GM19395 (cell line): Measurements from ENCODE around the gene CAMK1D.

Source experiments
- ATAC-seq: cut with Tn5 transposase; IDR thresholded peaks from one replicate; pipeline ENCODE4 v1.9.1; 2021; ENCODE audit warnings: mild to moderate bottlenecking, moderate library complexity; ENCODE audit not compliant: unreplicated experiment

Gene CAMK1D

GRCh38 chr10:12510501-12510941, 161.2 kb downstream of the CAMK1D start:
- no peak for ATAC-seq

DNA sequence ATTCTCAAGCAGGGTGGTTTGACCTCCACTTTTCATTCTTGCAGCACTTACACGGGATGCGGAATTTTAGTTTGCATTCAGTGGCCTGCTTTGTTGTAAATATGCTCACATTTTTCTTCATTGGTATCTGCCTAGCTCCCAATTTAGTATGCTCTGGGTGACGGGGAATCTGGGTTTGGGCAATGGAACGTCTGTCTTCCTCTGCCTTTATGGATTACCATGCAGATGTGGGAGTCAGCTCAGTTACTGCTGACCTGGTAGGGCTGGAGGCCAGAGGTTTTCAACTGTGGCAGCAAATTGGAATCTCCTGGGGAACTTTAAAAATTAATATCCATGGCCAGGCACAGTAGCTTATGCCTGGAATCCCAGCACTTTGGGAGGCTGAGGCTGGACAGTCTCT, 161.6 kb downstream of the CAMK1D start:
- no peak for ATAC-seq

DNA sequence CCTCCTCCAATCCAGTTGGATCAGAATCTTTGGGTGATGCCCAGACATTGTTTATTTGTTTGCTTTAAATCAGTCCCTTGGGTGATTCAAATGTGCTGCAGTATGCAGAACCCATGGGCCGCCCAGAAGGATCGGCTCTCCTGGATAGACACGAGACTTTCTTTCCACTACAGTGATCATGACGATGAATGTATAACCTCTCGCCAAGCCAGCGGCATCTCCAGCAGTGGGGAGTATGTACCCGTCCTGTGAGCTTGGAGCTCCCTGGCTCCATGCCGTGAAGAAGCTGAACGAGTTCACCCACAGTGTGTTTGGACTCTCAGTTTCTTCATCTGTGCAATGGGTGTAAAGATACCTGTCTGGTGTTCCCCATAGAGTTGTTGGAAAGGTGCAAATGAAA, 162.3 kb downstream of the CAMK1D start:
- ATAC-seq, result no peak

DNA sequence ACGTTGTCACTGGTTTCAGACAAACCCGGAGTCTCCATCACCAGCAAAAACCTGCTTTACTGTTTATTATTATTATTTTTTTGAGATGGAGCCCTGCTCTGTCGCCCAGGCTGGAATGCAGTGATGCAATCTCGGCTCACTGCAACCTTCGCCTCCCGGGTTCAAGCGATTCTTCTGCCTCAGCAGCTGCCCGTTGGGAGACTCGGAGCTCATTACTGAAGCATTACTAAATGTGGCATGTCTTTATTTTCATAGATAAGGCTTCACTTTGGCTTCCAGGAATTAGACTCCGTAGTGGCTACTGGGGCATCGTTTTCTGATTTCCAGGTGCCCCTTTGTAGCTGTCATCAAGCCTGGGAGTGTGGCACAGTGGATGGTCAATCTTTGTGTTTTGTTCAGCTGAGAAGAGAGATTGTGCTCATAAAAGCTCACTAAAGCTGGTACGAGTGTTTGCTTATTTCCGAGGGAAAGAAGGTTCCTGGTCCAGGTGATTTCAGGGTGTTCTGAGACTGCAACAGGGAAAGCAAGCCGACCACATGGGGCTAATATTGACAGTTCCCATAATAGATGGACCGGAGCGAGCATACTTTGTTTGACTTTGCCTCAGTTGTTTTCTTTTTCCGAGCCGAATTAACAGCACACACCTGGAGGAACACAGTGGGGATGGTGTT, 163.1 kb downstream of the CAMK1D start:
- no peak for ATAC-seq

DNA sequence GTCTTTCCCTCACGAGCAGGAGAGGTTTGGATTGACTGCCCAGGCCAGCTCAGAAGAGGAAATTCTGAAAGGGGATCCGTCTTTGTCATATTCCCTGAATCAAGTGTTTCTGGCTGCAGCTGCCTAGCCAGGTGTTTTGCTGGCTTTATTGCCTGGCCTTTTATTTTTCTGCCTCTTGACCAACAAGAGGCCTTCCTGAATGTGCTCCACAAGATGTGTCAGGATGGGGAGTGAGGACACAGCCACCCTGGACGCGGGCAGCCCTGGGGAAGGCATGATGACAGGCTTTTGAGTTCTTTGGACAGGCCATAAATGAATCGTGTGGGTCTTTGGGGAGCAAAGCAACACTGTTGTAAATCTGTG, 163.6 kb downstream of the CAMK1D start:
- no peak for ATAC-seq

GRCh38 chr10:12513775-12514673, 164.7 kb downstream of the CAMK1D start:
- ATAC-seq, result no peak

DNA sequence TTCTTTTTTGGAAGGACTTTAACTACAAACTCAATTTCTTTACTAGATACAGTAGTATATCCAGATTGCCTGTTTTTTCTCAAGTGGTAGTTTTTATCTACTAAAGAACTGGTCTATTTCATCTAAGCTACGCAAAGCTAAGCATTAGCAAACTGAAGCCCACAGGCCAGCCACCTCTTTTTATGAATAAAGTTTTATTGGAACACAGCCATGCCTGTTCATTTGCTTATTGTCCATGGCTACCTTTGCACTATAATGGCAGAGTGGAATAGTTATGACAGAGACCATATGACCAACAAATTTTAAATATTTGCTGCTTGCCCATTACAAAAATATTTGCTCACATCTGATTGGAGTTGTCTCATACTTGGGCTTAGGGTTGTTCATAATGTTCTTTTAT, 168.7 kb downstream of the CAMK1D start:
- no peak for ATAC-seq

- no peak for ATAC-seq
These were observed 172.1 kb downstream of the CAMK1D start for GRCh38 chr10:12521423-12521822.

DNA sequence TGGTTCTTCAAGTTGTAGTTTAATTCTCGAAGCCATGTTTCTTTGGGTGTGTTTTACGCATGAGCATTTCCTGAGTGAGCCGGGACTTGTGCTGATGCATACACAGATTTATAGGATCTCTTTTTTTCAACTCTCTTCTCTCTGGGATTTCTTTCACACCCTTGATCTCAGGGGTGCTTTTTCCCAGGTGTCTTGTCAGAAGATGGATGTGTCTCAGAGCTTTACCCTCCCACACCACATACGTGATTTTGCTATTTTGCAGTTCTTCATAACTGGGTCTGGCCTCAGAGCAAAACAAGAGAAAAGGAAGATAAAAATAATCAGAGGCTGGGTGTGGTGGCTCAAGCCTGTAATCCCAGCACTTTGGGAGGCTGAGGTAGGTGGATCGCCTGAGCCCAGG, 177.0 kb downstream of the CAMK1D start:
- no peak for ATAC-seq

GRCh38 chr10:12529976-12530375, 180.6 kb downstream of the CAMK1D start:
- no peak for ATAC-seq

GRCh38 chr10:12531305-12532220, 182.2 kb downstream of the CAMK1D start:
- ATAC-seq, result no peak

DNA sequence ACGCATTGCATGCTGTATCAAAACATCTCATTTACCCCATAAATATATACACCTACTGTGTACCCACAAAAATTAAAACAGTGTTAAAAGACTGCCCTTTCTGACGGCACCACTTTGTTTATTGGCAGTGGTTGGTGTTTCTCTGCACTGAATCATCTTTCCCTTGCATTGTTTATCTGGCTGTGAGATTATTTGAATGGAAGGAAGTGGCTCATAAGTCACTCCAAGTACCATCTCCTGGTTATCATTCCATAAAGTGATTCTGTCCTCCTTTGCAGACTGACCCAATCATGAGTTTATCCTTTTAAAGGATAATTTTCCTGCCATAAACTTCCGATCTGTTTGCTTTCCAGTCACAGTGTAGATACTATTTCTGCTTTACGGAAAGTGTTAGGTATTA, 183.8 kb downstream of the CAMK1D start:
- ATAC-seq, result no peak

DNA sequence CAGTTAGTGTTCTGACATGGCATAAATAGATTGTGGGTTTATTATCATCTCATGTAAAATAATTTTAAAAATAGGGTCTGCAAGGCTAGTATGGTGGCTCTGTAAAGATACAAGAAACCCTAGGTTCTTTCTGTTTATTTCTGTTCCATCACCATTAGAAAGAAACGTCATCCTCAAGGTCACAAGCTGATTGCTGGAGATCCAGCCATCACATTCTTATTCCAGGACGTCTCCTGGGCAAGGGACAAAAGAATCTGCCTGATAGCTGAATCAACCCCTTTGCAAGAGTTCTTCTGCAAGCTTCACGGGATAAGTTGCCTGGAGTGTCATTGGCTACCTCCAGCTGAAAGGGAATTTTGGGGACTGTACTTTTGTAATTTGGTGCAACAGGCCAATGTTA, 184.4 kb downstream of the CAMK1D start:
- no peak for ATAC-seq

DNA sequence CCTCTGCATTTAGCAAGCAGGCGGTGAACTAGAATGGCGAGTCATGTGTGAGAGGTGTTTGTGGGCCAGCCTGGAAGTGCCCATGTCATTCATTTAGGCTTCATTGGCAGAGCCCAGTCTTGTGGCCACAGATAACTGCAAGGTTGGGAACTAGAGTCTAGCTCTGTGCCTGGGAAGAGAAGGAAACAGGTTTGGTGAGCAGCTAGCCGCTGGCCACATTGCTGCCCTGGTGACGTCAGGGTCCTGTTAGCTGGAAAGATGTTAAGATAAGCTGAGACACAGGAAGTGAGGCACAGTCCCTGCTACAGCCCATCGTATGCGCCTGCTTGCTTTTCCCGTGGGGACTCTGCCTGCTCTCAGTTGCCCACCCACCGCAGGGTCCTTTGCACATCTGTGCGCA, 185.5 kb downstream of the CAMK1D start:
- ATAC-seq, result no peak

DNA sequence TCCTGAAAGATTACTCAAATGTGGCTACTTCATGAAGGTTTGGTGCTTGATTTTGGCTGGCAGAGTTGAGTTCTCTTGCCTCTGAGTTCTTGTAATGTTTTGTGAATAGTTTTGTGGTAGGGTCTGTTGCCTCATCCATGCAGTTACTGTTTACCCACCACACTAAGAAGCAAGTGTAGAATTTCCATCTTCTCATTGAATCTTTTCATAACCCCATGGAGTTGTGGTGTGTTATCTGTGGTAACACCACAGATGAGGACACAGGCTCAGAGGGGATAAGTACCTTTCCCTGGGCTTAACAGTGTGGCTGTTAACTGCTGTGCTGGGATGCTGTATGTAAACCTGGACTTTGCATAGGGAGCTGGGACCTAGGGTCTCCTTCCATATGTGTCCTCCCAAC, 186.3 kb downstream of the CAMK1D start:
- no peak for ATAC-seq

DNA sequence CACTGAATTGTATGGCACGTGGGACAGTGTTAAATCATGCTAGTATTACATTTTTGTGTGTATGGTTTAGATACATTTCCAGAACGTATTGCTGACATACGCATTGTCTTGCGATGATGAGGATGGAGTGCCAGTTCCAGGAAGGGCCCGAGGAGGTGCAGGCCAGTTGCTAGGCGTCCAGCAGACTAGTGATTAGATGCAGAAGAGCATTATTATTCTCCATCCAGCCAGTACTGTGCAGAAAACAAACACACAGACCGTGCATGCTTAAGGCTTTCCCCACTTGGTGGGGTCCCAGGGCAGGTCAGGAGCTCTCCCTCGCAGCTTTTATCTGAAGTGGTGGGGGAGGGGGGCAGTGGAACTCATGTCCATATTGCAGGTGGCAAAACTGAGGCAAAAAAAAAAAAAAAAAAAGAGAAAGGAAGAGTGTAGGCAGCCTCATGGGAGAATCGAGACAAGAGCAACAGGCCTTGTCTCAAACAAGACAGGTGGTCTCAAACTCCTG, 189.2 kb downstream of the CAMK1D start:
- ATAC-seq, result no peak

DNA sequence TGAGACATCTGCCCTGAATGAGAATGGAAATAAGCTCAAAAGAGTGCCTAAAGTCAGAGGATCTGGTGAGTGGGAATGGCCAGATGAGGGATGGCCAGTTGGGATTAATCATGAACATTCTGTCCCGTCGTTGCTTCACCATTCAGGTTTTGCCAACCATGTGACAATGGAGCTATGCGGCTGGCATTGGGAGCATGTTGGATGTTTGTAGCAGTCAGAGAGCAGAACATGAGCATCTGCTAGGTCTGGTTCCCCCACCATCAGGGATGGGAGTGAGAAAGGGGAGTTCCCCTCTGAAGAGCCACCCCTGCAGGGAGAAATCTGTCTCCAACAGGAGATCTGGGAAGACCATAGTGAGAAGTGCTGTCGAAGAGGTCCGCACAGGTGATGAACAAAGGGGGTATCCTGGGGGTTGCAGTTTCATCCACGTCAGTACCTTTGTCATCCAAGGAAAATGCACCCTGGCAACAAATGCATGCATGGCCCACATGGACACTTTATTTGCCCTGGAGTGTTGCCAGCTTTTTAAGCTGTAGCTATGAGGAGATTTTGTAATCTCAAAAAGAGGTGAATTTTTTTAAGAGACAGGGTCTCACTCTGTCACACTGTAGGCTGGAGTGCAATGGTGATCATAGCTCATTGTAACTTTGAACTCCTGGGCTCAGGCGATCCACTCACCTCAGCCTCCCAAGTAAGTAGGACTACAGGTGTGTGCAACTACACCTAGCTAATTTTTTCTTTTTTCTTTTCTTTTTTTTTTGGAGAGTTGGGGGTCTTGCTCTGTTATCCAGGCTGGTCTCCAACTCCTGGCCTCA, 190.2 kb downstream of the CAMK1D start:
- ATAC-seq, result no peak

GRCh38 chr10:12540341-12540781, 191.0 kb downstream of the CAMK1D start:
- ATAC-seq, result no peak

DNA sequence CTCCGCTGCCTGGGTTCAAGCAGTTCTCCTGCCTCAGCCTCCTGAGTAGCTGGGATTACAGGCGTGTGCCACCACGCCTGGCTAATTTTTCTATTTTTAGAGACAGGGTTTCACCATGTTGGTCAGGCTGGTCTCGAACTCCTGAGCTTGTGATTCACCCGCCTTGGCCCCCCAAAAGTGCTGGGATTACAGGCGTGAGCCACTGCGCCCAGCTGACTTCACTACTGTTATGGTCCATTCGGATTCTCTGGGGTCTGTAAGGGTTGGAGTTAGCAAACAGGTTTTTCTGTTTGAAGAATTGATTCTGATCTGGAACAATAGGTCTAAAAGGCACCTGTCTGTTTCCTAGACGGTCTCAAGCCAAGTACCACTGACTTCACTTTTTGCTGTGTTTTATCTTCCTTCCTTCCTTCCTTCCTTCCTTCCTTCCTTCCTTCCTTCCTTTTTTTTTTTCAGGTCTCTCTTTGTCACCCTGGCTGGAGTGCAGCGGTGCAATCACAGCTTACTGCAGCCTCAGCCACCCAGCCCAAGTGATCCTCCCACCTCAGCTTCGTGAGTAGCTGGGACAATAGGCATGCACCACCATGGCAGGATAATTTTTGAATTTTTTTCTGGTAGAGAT, 192.2 kb downstream of the CAMK1D start:
- no peak for ATAC-seq
